ENCODE results near the gene IGFL1. TPM values are rescaled to one million over a fixed set of nuclear protein-coding genes. Genes with fewer than 3 reads are reported as not detected.

The IGFL1 gene
- total and polyA plus RNA-seq, 2 of the 8 experiments (the other 6 are each of a cell fraction or from before 2014, with no cell fraction given) = not detected

DNA sequence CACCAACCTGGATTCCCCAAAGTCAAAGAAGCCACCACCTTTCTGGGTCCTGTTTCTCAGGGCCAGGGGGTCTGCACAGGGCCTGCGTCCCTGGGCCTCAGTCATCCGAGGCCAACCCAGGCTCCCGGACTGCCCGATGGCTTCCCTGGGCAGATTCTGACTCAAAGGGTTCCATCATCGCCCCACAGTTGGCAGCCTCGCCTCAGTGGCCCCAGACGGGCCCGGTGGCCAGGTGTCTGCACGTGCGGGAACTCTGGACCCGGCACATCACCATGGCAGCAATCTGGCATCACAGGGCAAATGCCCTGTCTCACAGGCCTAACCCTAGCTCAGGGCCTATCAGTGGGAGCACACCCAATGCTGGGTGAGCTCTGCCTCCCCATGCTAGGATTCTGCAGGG, 2.9 kb downstream of the IGFL1 start (continued):
- TF ChIP-seq SAP30 (IDR thresholded peaks at IDR 0.05; ENCODE audit: insufficient read depth, insufficient replicate concordance, low read length) (no peak), KDM1A (IDR thresholded peaks at IDR 0.05; ENCODE audit: borderline replicate concordance, low read length) (no peak), CEBPB (IDR thresholded peaks at IDR 0.05; ENCODE audit: low read depth, low read length) (no peak), BACH1 (IDR thresholded peaks at IDR 0.05; ENCODE audit: low read length) (no peak), SUZ12 (IDR thresholded peaks at IDR 0.05; ENCODE audit: low read length) (no peak), TBP (IDR thresholded peaks at IDR 0.05; ENCODE audit: low read depth, low read length) (no peak)

Measured in H1 (cell line).